Ishikawa (cell line): Measurements from ENCODE around the gene IGF1R.

Experiments used
- CEBPB ChIP-seq: IDR thresholded peaks from 2 replicates; pipeline ENCODE4 v1.6.1; 2012
- CREB1 ChIP-seq: IDR thresholded peaks from 2 replicates; pipeline ENCODE4 v1.6.1; 2012; ENCODE audit warnings: low read depth
- EGR1 ChIP-seq: IDR thresholded peaks from 2 replicates; pipeline ENCODE4 v1.6.1; 2012
- EP300 ChIP-seq: IDR thresholded peaks from 2 replicates; pipeline ENCODE4 v1.6.1; 2012; ENCODE audit warnings: borderline replicate concordance
- FOXM1 ChIP-seq: IDR thresholded peaks from 2 replicates; pipeline ENCODE4 v1.6.1; 2012; ENCODE audit warnings: low read depth, borderline replicate concordance
- NFIC ChIP-seq: IDR thresholded peaks from 2 replicates; pipeline ENCODE4 v1.6.1; 2012
- RAD21 ChIP-seq: IDR thresholded peaks from 2 replicates; pipeline ENCODE4 v1.6.1; 2012; ENCODE audit warnings: low read depth
- TAF1 ChIP-seq: IDR thresholded peaks from 2 replicates; pipeline ENCODE4 v1.6.1; 2012; ENCODE audit warnings: low read depth, mild to moderate bottlenecking
- TCF12 ChIP-seq: IDR thresholded peaks from 2 replicates; pipeline ENCODE4 v1.6.1; 2012; ENCODE audit warnings: low read depth
- TEAD4 ChIP-seq: IDR thresholded peaks from 2 replicates; pipeline ENCODE4 v1.6.1; 2012
- YY1 ChIP-seq: IDR thresholded peaks from 2 replicates; pipeline ENCODE4 v1.6.1; 2012; ENCODE audit warnings: low read depth
- ZBTB7A ChIP-seq: IDR thresholded peaks from 2 replicates; pipeline ENCODE4 v1.6.1; 2012; ENCODE audit warnings: low read depth
- TF ChIP-seq, protein P1 (sequence below): IDR thresholded peaks from 2 replicates; pipeline ENCODE4 v1.6.1; 2012; ENCODE audit warnings: low read depth, mild to moderate bottlenecking
- TF ChIP-seq, protein P2 (sequence below): IDR thresholded peaks from 2 replicates; pipeline ENCODE4 v1.6.1; 2012
- TF ChIP-seq, protein P3 (sequence below): IDR thresholded peaks from 2 replicates; pipeline ENCODE4 v1.6.1; 2012

Gene IGF1R

DNA sequence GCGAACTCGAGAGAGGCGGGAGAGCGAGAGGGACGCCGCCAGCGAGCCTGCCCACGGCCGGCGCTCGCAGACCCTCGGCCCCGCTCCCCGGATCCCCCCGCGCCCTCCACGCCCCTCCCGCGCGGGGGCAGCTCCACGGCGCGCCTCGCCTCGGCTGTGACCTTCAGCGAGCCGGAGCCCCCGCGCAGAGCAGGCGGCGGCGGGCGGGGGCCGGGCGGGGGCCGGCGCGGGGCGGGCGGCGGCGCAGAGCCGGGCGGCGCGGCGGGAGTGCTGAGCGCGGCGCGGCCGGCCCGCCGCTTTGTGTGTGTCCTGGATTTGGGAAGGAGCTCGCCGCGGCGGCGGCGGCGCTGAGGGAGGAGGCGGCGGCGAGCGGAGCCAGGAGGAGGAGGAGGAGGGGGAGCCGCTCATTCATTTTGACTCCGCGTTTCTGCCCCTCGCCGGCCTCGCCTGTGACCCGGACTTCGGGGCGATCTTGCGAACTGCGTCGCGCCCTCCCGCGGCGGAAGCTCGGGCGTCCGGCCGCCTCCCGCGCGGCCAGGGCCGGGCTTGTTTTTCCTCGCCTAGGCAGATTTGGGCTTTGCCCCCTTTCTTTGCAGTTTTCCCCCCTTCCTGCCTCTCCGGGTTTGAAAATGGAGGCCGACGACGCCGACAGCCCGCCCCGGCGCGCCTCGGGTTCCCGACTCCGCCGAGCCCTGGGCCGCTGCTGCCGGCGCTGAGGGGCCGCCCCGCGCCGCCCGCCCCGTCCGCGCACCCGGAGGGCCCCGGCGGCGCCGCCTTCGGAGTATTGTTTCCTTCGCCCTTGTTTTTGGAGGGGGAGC lies 524 bp downstream of the IGF1R start:
- TF ChIP-seq RAD21 (no peak), NFIC (no peak), YY1 (no peak), TAF1 (no peak), EGR1 (no peak), TEAD4 (no peak), FOXM1 (no peak), ZBTB7A (no peak), EP300 (no peak), CEBPB (no peak)
- TF ChIP-seq, protein P1, sequence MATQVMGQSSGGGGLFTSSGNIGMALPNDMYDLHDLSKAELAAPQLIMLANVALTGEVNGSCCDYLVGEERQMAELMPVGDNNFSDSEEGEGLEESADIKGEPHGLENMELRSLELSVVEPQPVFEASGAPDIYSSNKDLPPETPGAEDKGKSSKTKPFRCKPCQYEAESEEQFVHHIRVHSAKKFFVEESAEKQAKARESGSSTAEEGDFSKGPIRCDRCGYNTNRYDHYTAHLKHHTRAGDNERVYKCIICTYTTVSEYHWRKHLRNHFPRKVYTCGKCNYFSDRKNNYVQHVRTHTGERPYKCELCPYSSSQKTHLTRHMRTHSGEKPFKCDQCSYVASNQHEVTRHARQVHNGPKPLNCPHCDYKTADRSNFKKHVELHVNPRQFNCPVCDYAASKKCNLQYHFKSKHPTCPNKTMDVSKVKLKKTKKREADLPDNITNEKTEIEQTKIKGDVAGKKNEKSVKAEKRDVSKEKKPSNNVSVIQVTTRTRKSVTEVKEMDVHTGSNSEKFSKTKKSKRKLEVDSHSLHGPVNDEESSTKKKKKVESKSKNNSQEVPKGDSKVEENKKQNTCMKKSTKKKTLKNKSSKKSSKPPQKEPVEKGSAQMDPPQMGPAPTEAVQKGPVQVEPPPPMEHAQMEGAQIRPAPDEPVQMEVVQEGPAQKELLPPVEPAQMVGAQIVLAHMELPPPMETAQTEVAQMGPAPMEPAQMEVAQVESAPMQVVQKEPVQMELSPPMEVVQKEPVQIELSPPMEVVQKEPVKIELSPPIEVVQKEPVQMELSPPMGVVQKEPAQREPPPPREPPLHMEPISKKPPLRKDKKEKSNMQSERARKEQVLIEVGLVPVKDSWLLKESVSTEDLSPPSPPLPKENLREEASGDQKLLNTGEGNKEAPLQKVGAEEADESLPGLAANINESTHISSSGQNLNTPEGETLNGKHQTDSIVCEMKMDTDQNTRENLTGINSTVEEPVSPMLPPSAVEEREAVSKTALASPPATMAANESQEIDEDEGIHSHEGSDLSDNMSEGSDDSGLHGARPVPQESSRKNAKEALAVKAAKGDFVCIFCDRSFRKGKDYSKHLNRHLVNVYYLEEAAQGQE = no peak

DNA sequence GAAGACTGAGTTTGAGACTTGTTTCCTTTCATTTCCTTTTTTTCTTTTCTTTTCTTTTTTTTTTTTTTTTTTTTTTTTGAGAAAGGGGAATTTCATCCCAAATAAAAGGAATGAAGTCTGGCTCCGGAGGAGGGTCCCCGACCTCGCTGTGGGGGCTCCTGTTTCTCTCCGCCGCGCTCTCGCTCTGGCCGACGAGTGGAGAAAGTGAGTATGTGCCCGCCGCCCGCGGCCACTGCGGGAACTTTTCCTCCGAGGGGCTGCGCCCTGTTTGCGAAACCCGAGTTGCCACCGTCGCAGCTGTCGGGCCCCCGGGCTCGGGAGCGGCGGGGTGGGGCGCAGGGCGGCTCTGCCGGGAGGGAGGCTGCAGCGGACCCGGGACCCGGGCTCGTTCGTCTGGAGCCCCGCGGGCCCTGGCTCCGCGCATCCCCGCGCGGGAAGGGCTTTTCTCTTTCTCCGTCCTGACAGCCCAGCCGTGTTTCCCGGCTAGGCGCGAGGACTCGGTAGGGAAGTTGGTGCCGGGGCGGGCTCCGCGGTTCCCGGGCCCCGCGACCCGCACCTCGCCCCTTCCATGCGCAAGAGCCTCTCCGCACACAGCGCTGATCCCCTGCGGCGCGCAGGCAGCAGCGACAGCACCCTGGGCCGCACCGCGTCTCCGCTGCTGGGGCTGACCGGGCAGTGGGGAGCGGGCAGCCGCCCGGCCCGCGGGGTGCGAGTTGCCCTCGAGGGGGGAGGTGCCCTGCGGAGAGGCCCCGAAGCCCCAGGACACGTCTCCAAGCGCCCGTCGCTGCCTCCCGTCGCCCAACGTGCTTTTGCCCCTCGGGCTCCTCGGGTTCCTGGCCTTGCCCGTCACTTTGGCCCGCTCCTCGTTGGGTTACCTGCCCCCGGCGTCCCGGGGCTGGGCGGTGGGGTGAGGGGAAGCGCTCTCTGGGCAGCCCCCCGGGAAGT lies 1.4 kb downstream of the IGF1R start:
- TF ChIP-seq RAD21 (no peak), CREB1 (no peak), ZBTB7A (peak; percentile 52; the same call in 1 of the 2 replicates), EGR1 (no peak), YY1 (no peak)
- TF ChIP-seq, protein P1 = no peak
- TF ChIP-seq, protein P2, sequence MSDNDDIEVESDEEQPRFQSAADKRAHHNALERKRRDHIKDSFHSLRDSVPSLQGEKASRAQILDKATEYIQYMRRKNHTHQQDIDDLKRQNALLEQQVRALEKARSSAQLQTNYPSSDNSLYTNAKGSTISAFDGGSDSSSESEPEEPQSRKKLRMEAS = peak; percentile 21; the same call in 1 of the 2 replicates
- TF ChIP-seq, protein P3, sequence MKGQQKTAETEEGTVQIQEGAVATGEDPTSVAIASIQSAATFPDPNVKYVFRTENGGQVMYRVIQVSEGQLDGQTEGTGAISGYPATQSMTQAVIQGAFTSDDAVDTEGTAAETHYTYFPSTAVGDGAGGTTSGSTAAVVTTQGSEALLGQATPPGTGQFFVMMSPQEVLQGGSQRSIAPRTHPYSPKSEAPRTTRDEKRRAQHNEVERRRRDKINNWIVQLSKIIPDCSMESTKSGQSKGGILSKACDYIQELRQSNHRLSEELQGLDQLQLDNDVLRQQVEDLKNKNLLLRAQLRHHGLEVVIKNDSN = no peak

DNA sequence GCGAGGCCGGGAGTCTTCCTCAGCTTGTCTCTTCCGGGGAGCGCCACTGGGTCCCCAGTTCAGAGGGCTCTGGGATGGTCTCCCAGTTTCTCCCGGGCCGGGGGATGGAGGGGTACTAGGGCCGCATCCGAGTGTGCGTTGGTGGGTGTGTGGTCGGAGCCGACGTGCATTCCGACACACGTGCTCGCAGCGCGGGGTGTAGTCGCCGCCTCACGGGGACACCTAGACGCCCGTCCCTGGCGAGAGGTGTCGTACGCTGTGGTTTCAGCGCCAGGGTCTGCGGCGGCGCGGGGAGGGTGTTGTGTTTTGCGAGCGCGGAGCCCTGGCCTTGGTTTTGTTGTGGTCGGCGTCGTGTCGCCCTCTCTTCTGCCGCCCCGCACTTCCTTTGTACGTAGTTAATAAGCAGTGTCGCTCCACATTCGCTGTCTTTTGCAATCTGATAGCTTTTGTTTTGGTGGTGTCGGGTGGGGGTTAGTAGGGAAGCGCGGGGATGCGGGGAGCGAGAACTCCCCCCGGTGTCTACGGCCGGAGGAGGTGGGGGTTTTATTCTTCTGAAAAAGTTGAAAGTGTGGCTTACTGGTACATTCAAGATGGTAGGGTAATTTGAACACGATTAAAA lies 2.2 kb downstream of the IGF1R start:
- TF ChIP-seq YY1 (no peak), TEAD4 (no peak), TCF12 (no peak)

DNA sequence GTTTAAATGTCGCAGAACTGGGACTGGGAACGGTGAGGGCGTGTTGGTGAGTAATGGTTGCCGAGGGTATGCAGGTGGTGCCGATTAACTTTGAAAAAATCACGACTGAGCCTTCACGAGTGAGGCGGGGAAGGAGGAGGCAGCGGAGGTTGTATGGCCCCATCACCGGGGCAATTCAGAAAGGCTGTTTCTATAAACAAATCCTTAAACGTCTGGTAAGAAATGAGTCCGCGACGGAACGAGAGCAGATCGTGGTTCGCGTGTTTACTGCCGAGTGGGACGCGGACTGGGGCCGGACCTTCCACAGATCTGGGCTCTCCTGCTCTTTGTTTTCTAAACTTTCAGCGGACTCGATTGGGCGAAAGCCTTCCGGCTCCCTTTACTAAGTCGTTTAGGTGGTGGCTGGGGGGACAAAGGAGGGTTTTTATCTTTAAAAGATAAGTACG lies 2.7 kb downstream of the IGF1R start:
- TF ChIP-seq, protein P3 = no peak

DNA sequence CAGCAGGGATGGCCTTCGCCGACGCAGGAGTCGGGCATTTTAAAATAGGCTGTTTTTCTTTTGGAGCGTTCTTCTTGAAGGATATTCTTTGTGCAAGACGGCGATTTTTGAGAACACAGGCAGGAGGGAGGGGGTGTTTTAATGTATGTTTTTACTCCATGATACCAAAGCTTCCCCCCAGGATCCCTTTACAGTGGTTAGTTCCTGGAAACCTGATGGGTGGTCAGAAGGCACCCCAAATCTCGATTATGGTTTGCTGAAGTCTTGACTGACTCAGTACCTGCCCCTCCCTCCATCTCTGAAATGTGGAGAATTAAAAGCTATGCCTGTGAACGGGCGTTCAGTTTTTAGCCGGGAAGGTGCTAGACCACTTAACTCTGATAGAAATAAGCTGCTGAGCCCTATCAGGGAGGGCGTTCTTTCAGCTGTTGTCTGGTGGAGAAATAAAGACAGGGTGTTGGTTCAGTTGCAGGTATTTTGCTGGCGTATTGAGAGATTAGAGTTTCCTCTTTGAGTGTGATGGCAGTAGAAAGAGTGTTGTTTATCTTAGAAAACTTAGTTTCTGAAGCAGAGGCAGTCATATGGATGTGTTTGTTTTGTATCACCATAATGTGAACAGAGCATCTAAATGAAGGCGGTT lies 3.4 kb downstream of the IGF1R start:
- TF ChIP-seq EGR1 (no peak), RAD21 (no peak), ZBTB7A (no peak), CEBPB (no peak), TAF1 (no peak), TCF12 (no peak), YY1 (no peak), NFIC (no peak), TEAD4 (no peak), CREB1 (no peak), FOXM1 (no peak), EP300 (no peak)
- TF ChIP-seq, protein P2 = no peak
- TF ChIP-seq, protein P1 = no peak
- TF ChIP-seq, protein P3 = no peak
